Measurements from ENCODE around the gene BTBD10.

Gene BTBD10

DNA sequence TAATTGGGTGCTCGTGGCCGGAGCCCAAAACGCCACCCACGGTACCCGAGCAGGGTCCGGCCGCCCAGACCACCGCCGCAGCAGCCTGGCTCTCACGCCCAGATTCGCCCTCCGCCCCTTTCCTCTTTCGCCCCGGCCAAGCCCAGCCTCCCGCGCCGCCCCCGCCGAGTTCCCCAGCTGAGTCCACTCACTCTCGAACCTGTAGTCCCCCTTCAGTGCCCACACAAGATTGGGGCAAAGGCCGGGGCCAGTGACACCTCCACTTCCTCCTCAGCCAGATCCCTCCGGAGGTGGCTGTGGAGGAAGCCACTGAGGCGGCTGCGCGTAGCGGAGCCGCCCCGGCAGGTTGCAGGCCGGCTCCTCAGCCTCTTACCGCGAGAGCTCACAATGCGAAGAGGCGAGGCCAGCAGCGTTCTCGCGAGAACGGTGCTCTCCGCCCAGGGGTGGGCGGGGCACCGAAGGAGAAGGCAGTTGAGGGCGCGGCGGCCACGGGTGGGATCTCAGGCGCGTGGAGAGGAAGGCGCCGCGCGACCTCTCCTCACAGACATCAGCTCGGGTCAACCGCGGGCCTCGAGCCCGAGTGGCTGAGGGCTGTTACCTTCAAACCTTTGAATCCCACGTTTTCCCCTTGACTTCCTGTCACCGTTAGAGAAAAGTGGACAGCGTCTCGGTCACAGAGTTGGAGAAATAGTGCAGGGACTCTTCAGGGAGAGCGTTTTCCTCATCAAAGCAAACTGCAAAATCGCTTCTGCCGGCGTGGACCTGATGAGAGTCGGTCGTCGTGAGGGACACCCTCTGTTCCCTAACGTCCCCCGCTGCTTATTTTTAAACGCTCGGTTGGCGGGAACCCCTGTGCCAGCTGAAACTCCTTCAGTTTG, at the start of gene BTBD10:
TSS of gene BTBD10 (minus strand) at position 322 of the 878 bp plus-strand sequence. CDS start 18,098 bp downstream, outside the sequence.
- peak; percentile 31 to 91 (median 80) for DNase-seq

DNA sequence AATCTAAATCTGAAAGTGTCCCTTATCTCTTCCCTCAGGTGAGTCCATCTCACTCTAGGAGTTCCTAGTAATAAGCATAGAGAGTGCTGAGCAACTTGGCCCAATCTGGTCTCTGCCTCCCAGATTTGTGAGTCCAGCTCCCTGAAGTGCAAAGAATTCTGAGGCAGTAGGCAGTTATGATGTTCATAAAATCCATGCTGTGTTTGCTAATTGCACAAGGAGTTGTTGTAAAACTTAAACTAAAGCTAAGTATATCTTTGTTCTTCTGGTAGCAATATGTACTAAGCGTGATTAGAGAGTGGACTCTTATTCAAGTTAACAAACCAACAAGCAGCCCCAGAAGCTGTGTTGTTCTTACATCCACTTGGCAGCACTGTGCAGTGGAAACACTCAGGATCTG, 40.4 kb upstream of the BTBD10 start:
- DNase-seq: no peak

DNA sequence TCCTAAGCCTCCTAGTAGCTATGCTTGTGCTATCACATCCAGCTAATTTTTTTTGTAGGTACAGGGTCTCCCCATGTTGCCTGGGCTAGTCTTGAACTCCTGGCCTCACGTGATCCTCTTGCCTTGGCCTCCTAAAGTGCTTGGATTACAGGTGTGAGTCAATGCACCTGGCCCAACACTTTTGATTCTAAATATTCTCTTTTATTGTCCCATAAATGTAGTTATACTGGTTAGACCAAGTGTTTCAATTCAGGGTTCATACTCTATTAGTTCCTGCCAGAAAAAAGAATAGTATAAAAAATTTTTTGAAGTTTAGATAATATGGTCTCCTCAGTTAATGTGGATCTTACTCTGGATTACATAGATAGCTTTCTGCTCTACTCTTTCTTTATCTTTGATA, 39.5 kb upstream of the BTBD10 start:
- DNase-seq: no peak

DNA sequence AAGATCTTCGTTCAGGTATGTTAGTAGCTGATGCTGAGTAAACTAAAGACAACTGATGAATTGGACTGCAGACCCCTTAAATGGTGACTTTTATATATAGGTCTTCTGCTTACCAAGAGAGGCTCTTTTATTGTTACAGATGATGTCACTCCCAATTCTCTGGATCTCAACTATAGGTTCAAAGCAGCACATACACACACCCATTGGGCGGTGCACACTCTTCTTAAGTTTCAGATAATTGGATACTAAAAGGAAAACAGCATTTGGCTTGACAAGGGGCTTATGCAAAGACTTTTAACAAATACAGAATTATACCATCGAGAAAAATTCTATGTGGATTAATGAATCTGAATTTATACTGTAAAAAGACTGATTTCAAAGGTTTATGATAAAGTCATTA, 32.9 kb upstream of the BTBD10 start, which contains the start of gene PTH:
TSS of gene PTH (minus strand) at position 69 of the 400 bp plus-strand sequence. CDS start 3,142 bp downstream, outside the sequence.
- no peak for DNase-seq

DNA sequence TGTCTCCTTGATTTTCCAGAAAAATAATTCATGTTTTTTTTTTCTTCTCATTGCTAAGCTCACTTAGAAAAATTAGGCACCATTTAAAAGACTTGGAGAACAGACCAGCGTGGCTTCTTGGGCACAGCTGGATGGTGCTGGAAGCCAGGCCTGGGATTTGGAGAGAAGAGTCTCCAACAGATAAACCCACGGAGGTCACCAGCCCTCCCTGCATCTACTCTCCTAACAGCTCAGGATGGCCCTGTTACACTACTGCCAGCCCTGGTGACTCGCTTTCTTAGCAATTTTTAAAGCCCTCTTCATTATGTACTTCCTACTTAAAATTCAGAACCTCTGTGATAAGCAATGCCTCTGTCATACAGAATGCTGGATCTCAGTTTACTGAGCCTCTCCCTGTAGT, 31.0 kb upstream of the BTBD10 start:
- no peak for DNase-seq

DNA sequence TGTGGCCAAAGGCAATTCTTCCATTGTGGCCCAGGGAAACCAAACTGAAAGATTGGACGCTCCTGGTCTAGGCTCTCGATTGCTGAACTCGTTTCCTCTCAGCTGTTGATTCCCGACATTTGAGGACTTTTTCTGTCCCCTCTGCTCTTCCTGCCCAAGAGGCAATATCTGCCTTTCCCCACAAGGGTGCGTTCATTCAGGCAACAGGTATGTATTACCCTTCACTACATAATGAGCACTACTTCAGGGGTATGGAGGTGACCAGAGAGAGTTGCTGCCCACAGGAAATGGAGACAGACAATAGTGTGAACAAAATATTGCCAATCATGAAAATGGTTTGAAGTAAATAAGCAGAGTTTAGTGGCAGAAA, 24.6 kb upstream of the BTBD10 start:
- DNase-seq: no peak

DNA sequence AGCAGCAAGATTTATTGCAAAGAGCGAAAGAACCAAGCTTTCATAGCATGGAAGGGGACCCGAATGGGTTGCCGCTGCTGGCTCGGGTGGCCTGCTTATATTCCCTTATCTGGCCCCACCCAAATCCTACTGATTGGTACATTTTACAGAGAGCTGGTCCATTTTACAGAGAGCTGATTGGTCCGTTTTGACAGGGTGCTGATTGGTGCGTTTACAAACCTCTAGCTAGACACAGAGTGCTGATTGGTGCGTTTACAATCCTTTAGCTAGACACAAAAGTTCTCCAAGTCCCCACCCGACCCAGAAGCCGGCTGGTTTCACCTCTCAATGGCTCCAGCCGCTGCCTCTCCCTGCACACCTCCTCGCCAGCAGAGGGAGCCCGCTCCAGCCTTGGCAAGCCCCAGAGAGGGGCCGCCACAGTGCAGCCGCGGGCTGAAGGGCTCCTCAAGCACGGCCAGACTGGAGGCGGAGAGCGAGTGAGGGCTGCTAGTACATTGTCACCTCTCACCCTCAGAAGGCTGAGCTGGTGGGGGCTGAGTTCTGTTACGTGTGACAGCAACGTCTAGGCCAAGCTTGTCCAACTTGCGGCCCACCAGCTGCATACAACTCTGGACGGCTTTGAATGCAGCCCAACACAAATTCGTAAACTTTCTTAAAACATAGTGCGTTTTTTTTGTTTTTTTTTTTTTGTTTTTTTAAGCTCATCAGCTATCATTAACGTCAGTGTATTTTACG, 24.1 kb upstream of the BTBD10 start:
- peak in 1 of 14 donors; percentile 10 for DNase-seq

DNA sequence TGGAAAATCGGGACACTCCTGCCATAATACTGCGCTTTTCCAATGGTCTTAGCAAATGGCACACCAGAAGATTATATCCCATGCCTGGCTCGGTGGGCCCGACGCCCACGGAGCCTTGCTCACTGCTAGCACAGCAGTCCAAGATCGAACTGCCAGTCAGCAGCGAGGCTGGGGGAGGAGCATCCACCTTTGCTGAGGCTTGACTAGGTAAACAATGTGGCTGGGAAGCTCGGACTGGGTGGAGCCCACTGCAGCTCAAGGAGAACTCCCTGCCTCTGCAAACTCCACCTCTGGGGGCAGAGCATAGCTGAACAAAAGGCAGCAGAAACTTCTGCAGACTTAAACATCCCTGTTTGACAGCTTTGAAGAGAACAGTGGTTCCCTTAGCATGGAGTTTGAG, 17.2 kb upstream of the BTBD10 start:
- no peak for DNase-seq

DNA sequence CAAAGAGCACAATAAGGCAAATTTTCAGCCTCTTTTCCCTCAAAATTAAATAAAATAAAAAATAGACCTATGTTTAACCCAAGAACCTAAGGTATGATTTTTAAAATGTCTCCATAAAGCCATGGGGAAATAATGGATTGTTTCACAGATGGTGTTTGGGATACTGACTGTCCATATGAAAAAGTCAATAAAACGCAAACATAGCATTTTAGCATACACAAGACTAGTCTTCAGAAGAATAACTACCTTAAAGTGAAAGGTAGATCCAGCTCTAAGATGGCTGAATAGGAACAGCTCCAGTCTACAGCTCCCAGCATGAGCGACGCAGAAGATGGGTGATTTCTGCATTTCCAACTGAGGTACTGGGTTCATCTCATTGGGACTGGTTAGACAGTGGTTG, 16.7 kb upstream of the BTBD10 start:
- DNase-seq: no peak

DNA sequence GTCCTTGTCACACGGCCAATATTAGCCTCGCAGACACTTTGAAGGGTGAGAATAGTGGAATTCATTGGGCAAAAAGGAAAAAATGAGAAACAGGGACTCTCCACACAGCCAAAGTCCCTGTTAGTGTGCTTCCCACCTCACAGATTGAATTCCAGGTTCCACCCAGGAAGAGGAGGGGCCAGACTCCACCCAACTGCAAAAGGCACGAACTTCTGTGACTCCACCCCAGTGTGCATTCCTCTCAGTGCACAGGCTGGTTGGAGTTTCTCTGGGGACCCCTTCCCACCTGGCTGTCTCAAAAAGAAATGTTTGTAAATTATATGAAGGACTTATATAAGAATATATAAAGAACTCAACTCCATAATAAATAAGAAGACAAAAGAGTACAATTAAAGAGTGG, 12.1 kb upstream of the BTBD10 start:
- DNase-seq: no peak

DNA sequence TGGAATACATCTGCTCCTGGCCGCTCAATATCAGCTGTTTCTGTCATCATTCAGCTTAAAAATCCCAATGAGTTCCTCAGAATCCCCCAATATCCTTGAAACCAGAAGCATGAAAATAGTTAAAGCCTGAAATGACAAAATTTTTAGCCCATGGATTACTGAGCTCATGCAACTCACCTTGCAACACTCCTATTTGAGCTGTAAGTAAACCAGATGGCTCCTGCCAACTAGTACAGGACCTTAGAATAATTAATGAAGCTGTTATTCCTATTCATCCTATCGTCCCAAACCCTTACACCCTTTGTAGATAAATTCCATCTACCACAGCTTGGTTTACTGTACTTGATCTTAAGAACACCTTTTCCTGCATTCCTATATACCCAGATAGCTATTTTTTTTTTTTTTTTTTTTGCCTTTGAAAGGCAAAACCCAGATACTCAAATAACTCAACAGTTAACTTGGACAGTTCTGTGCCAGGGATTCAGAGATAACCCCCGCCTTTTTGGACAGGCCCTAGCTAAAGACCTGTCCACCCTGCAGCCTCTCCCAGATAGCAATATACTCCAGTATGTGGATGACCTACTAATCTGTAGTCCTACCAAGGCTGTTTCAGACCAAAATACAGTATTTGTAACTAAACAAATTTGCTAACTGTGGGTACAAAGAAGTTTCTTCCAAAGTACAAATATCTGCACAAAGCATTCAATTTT, 10.1 kb upstream of the BTBD10 start:
- no peak for DNase-seq

DNA sequence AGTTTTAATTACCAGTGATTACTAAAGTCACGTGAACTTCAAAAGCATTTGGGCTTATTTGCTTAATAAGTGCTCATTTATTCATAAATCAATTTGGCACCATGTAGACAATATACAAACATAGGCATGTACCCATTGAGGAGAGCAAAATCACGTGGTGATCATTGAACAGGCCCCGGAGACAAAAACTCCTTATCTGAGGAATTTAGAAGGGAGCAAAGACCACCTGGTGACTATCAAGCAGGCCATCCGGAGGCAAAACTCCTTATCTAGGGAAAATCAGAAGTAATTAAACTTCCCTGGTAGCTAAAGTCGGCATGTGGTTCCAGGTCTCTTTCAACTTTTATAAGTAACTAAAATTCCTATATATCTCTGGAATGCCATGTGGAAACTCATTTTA, 5.7 kb upstream of the BTBD10 start:
- DNase-seq: no peak

DNA sequence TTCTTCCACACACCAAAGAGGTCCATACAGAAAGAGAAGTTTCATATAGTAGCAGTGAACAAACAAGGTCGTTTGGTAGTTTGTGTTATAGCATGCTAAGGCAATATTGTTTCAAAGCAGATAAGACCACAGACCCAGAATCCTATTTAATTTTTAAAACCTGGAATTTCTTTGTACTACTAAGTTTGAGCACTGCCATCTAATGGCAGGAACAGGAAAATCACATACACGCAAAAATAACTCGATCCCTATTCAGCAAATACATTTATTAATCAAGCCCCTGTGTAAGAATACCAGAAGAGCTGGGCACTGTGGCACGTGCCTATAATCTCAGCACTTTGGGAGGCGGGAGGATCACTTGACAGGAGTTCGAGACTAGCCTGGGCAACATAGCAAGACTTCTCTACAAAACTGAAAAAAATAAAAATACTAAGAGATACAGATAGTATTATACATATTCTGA, 2.9 kb upstream of the BTBD10 start:
- peak in 1 of 14 donors; percentile 11 for DNase-seq

DNA sequence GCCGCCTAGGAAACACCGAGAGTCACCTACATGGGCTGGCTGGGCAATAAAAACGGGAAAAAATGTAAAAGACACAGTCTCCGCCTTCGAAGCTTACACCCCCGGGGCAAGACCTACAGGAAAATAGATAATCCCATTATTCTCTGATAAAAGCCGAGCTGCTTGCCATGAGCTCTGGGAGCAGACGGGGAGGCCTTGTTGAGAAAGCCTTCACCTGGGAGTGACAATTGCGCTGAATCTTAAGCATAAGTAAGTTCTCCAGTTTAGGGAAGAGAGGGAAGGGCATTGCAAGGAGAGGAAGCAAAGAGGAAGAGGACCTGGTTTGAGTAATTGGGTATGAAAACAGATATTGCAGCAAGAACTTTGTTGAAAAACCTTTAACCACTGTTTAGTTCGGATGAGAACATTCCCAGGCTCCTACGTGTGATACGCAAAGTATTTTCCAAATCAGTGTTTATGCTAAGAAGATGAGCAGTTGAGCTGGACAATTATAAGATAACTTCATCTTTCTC, 813 bp upstream of the BTBD10 start:
- no peak for DNase-seq

DNA sequence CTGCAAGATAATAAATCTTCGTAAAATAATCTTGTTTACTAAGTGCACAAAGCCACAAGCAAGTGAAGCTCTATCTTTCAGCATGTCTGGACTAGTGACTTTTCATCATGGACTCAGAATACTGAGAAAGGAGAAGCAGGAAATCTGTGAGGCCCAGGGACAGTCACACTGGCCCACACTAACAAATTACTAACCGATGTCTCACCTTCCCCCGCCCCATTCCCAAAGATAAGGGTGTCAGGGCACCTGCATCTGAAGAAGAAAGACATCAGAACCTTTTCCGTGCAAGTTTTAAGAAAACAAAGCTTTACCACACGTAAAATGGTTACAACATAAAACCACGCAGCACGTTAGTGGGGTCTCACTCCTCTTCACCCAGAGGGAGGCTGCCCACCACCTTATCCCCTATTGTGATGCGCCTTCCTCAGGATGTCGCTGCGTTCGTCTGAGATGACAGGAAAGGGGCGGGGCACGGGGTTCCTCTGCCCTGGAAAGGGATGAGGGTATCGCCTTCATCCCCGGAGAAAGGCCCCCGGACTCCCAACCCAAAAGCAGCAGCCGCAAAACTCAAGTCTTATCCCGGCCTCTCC, 616 bp downstream of the BTBD10 start:
- peak in 7 of 14 donors; percentile 55 to 79 (median 65) for DNase-seq

DNA sequence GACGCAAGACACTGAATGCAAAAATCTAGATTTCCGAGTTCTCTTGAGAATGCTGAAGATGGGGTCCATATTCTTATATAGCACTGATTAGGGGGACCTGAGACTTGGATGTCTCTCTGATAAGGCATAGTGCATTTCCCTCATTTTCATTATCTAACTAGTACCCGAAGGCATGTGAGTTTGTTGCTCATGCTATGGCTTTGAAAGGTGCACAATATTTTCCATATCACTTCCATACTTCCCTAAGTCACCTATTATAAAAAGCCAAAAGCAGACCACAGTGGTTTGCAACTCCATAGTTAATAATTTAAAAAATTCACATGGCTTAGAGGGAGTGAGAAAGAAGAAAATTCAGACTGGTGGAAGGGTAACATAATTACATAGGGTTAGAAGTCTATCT, 1.7 kb downstream of the BTBD10 start:
- DNase-seq: no peak

DNA sequence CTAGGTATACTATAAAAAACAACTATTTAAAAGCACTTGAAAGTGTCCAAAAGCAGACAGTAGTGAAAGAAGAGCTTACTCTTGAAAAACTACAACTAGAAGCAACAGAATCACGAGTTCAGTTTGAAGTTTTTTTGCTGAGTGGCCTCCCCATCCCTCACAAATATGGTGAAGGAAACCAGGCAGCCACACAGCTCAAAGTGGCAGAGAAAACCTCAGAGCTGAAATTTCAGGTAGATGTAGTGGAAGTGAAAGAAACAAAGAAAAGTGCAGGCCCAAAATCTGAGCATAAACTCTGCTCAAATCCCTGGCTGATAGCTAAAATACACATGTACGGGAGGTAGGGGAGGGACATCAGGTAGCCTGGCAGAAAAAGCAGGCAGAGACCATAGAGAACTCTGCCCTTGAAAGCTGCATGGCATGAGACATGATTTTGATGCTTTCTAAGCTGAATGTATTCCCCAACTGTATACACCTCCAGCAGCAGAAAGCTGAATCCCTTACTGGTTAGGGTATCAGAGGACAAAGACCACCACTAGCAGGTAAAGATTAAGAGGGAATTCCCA, 12.1 kb downstream of the BTBD10 start:
- DNase-seq: no peak

DNA sequence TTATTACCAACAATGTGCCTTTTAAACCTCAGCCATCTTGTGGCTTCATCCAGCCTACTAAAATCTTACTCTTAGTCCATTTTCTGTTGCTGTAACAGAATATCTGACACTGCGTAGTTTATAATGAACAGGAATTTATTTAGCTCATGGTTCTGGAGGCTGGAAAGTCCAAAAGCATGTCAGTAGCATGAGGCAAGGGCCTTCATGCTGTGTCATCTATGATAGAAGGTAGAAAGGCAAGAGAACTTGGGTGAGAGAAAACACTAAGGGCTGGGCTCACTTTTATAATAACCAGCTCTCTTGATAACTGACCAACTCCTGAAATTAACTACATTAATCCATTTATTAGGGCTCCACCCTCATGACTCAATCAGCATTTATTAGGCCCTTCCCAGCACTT, 13.5 kb downstream of the BTBD10 start:
- no peak for DNase-seq

DNA sequence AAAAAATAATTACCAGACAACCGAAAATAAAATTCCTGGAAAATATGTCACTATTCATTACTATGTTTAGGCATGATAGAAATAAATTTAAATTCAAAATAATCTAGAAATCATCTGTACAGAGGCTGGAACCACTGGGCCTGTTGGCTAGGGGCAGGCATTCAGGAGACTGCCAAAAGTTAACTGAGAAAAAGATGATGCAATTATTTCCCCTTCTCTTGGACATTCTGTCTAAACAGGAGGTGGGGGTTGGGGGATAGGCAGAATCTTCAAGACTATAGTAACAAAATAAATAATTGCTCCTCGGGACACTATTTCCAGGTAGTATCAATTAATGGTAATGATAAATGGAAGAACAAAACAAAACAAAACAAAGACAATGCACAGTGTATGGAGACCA, 14.1 kb downstream of the BTBD10 start:
- no peak for DNase-seq

DNA sequence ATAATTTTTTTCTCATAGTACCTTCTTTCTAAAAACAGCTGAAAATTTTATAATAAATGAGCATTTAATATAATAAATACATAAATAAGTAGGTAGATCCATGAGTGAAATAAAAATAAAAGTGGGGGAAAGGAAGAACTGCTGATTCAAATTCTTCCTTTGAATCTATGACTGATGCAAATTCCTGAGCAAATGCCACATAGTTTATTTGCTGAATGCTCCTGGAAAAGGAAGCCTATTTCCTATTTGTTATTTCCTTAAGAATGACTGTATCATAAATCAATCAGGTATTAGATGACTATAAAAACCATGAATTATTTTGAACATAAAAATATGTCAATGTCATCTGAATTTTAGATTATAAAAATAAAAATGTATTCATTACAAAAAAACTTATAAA, 16.6 kb downstream of the BTBD10 start:
- no peak for DNase-seq

DNA sequence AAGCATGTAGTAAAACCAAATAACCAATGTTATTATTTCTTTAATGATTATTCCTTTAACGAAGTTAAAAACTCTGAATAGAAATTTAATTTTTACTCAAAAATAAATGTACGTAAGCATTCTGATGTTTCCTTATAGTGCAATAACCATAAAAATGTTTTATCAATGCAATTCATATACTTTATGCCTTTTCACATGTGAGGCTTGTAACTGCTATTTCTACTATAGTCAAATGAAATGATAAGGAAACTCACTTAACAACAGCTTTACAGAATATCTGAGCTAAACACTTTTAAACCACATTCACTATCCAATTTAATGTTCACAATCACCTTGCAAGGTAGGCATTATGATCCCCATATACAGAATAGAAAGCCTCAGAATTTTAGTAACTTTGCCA, 17.4 kb downstream of the BTBD10 start:
- DNase-seq: no peak
